Transverse colon (tissue), 4 donors: ENCODE data around the gene GSX2. TPM values are rescaled to one million over a fixed set of nuclear protein-coding genes. Genes with fewer than 3 reads are reported as not detected.
"Not testable (repeated sequence)": the region's sequence is repeated elsewhere in the genome, so short reads cannot be mapped to it uniquely, and the experiment has no call there.

Source experiments
- DNase-seq: peaks from one replicate; pipeline ENCODE4 v3.0.0-alpha.2; 2019
- H3K27ac ChIP-seq, 4 donors: fragments of 200-600 bp; sonication (generic); 2 replicates each; pipeline ENCODE4 v1.5.1; 2016 to 2018; ENCODE audit warnings: inconsistent platforms in 4 of 4
- H3K27me3 ChIP-seq: fragments of 200-600 bp; sonication (generic); 2 replicates; pipeline ENCODE4 v1.5.1; 2017; ENCODE audit warnings: inconsistent platforms
- H3K36me3 ChIP-seq, 4 donors: fragments of 200-600 bp; sonication (generic); 2 replicates each; pipeline ENCODE4 v1.5.1; 2017 to 2019; ENCODE audit warnings: inconsistent platforms in 4 of 4
- H3K4me1 ChIP-seq, 4 donors: fragments of 200-600 bp; sonication (generic); 2 replicates each; pipeline ENCODE4 v1.5.1; 2017 to 2020; ENCODE audit warnings: inconsistent platforms in 4 of 4
- H3K4me3 ChIP-seq, 4 donors: fragments of 200-600 bp; sonication (generic); 1 replicate in 1 of 4; 2 replicates in 3 of 4; pipeline versions ENCODE4 v1.5.1 to v1.6.1; 2017 to 2019; ENCODE audit warnings: inconsistent platforms in 4 of 4
- H3K9me3 ChIP-seq, 2 donors: fragments of 200-600 bp; sonication (generic); 2 replicates each; pipeline ENCODE4 v1.5.1; 2017 to 2019; ENCODE audit warnings: inconsistent platforms in 2 of 2
- EP300 ChIP-seq: sonication (generic); formaldehyde crosslinking; IDR thresholded peaks from one replicate; pipeline ENCODE4 v1.6.1; 2017; ENCODE audit warnings: antibody characterized with exemption, low read depth
- POLR2A ChIP-seq: fragments of 450-650 bp; IDR thresholded peaks from one replicate; pipeline ENCODE4 v1.6.1; 2016; ENCODE audit warnings: antibody characterized with exemption, mild to moderate bottlenecking, moderate library complexity
- POLR2AphosphoS5 ChIP-seq, 3 donors: sonication (generic); formaldehyde crosslinking; IDR thresholded peaks; one replicate each; pipeline ENCODE4 v1.6.1; 2016; ENCODE audit warnings: antibody characterized with exemption in 3 of 3
- WGBS, 2 donors: methylation state at CpG; one replicate each; pipeline ENCODE4 v1.1.5; 2018; ENCODE audit warnings: low coverage in 1 of 2; 5-methylcytosine and 5-hydroxymethylcytosine counted together
- in situ Hi-C, 4 donors: fragments of 200-750 bp; cut with MboI; loops; one replicate each; pipeline versions ENCODE4 v1.15.0 to v1.15.1; 2017; ENCODE audit warnings: low sequenced_read_pairs in 3 of 4, low pct_ligation_motif_present in 1 of 4, low pct_unique_long_range_greater_than_20kb in 1 of 4
- intact Hi-C: fragments of 100-400 bp; cut with DNase I; formaldehyde crosslinking; loops from one replicate; pipeline ENCODE4 v1.15.1; 2023; ENCODE audit warnings: low total_unique reads
- total RNA-seq, 4 donors: library from RNA; depleted of rRNA; stranded (reverse); fragments of >200 nt; gene quantifications; one replicate each; pipeline ENCODE4 v1.1.0, GENCODE V29; 2016
- TF ChIP-seq, protein P1 (sequence below), 5 experiments: fragments of 200-600 bp in 3 of 5; fragments of 450-650 bp in 2 of 5; sonication (generic) in 3 of 5; IDR thresholded peaks; 1 replicate in 2 of 5; 2 replicates in 3 of 5; pipeline ENCODE4 v1.5.1; 2016 to 2017; ENCODE audit warnings: antibody characterized with exemption in 5 of 5, inconsistent platforms in 3 of 5, mild to moderate bottlenecking in 2 of 5, moderate library complexity in 1 of 5

The GSX2 gene
- total RNA-seq = not detected

DNA sequence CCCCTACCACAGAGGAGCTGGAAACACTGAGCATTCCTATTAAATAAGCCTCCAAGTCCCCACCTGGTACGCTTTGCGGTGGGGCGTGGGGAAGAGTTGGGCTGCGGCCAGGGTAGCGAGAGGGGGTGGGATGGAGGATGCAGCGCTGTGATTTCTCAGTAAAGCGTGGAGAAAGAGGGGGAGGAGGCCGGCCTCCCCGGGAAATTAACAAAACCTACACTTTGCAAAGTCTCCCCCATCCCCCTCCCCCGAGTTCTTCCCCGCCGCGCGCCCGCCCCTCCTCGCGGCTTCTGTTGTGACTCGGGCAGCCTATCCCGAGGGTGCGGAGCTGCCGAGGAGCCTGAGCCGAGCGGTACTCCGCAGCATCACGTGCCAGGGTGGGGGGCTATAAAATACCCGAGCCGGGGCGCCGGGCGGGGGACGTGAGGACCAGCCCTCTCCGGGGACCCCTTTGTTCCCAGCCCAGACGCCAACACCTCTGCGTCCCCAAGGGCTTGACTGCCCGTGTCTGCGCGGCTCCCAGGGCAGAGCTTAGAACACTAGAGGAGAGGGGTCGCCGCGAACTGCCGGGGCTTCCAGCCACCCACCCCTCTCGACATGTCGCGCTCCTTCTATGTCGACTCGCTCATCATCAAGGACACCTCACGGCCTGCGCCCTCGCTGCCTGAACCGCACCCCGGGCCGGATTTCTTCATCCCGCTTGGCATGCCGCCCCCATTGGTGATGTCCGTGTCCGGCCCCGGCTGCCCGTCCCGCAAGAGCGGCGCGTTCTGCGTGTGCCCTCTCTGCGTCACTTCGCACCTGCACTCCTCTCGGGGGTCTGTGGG is at the start of gene GSX2:
TSS of gene GSX2 (plus strand) at position 416 of the 827 bp plus-strand sequence. CDS start at position 598, 182 bp downstream.
- H3K27ac ChIP-seq = no peak within 1 kb of the TSS
- WGBS, 2 donors = 4% methylated on average over 63 of the region's 66 CpGs; no CpG with 5 or more reads in 1 of the 2 donors
- in situ Hi-C loops = no loop called here
- DNase-seq = no peak
- H3K9me3 ChIP-seq = no peaks in the 10 kb centered on the region
- no peaks in the 10 kb centered on the region for H3K36me3 ChIP-seq
- intact Hi-C loops = no loop called here
- H3K27me3 ChIP-seq = peaks cover 100% of the 10 kb centered on the region
- peaks cover 0 to 32% (median 19%) of the 10 kb centered on the region in 4 donors for H3K4me1 ChIP-seq
- TF ChIP-seq, protein P1, sequence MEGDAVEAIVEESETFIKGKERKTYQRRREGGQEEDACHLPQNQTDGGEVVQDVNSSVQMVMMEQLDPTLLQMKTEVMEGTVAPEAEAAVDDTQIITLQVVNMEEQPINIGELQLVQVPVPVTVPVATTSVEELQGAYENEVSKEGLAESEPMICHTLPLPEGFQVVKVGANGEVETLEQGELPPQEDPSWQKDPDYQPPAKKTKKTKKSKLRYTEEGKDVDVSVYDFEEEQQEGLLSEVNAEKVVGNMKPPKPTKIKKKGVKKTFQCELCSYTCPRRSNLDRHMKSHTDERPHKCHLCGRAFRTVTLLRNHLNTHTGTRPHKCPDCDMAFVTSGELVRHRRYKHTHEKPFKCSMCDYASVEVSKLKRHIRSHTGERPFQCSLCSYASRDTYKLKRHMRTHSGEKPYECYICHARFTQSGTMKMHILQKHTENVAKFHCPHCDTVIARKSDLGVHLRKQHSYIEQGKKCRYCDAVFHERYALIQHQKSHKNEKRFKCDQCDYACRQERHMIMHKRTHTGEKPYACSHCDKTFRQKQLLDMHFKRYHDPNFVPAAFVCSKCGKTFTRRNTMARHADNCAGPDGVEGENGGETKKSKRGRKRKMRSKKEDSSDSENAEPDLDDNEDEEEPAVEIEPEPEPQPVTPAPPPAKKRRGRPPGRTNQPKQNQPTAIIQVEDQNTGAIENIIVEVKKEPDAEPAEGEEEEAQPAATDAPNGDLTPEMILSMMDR (IDR thresholded peaks at IDR 0.05) = no peak
- TF ChIP-seq POLR2AphosphoS5 (IDR thresholded peaks at IDR 0.05) (no peak), EP300 (no peak), POLR2A (no peak)
- peak within 1 kb of the TSS in 3 of 4 donors; percentile 4 to 37 (median 10) for H3K4me3 ChIP-seq

DNA sequence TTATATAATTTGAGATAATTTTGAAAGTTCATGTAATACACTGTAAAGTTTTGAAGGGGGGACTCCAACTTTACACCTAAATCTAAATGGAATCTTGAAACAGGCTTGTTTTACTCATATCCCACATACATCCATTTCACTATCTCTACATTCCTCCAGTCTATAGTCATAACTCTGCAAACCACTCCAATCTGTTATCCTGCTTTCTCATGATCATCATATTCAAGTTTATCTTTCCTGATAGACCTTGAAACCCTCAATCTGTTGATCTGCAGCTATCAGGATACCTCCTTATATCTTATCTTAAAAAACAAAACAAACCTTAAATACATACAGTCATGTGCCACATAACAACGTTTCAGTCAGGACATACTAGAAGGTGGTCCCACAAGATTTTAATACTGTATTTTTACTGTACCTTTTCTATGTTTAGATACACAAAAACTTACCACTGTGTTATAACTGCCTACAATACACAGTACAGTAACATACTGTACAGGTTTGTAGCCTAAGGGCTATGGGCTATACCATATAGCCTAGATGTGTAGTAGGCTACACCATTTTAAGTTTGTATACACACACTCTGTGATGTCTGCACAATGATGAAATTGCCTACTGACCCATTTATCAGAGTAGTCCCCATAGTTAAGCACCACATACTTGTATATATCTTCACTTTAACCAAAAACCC is 49.6 kb upstream of the GSX2 start:
- WGBS, 2 donors = 24 to 38% methylated on average over 1 of the region's 1 CpG
- Histone ChIP-seq H3K27ac (no peak overlapping the region), H3K4me1 (peaks cover 7 to 27% (median 14%) of the 10 kb centered on the region in 4 donors), H3K4me3 (no peak overlapping the region), H3K27me3 (no peaks in the 10 kb centered on the region), H3K9me3 (no peaks in the 10 kb centered on the region), H3K36me3 (peaks cover 0 to 13% (median 6%) of the 10 kb centered on the region in 4 donors)
- intact Hi-C loops (no loop called here), in situ Hi-C loops (loop anchor here in 2 of 4 donors (25.0 kb wide), 1 partner anchor 688 kb away; the partner anchor contains the start of gene SCFD2 (in 2 of the 2))
- no peak for TF ChIP-seq POLR2A
- TF ChIP-seq EP300 = no peak
- TF ChIP-seq POLR2AphosphoS5 (IDR thresholded peaks at IDR 0.05) = no peak
- TF ChIP-seq, protein P1 (IDR thresholded peaks at IDR 0.05) = no peak
- DNase-seq = no peak

- H3K27ac ChIP-seq, intact Hi-C loops, H3K9me3 ChIP-seq, H3K27me3 ChIP-seq, H3K36me3 ChIP-seq, H3K4me3 ChIP-seq, DNase-seq: not testable (repeated sequence)
- H3K4me1 ChIP-seq = peaks cover 10 to 44% (median 25%) of the 10 kb centered on the region in 4 donors
- WGBS, 2 donors = 84 to 93% methylated on average over 5 of the region's 5 CpGs
- in situ Hi-C loops = loop anchor here in 2 of 4 donors (25.0 kb wide), 1 partner anchor 691 kb away; the partner anchor contains the start of gene SCFD2 (in 2 of the 2)
Observed at GRCh38 chr4:54053322-54053721, 46.6 kb upstream of the GSX2 start.

- intact Hi-C loops = no loop called here
- 95 to 96% methylated on average over 2 of the region's 2 CpGs for WGBS, 2 donors
- H3K36me3 ChIP-seq = no peaks in the 10 kb centered on the region
- in situ Hi-C loops = loop anchor here in 2 of 4 donors (25.0 kb wide), 1 partner anchor 692 kb away; the partner anchor contains the start of gene SCFD2 (in 2 of the 2)
- no peak overlapping the region for H3K27ac ChIP-seq
- no peaks in the 10 kb centered on the region for H3K27me3 ChIP-seq
- peaks cover 10 to 54% (median 25%) of the 10 kb centered on the region in 4 donors for H3K4me1 ChIP-seq
- no peak for DNase-seq
- no peak overlapping the region for H3K4me3 ChIP-seq
- H3K9me3 ChIP-seq = no peaks in the 10 kb centered on the region
- TF ChIP-seq, protein P1 (IDR thresholded peaks at IDR 0.05) = no peak
- TF ChIP-seq POLR2AphosphoS5 (IDR thresholded peaks at IDR 0.05) = no peak
- no peak for TF ChIP-seq EP300
Observed at GRCh38 chr4:54054501-54054900, 45.5 kb upstream of the GSX2 start.
